ENCODE results near the gene NTF3.

NTF3 gene

DNA sequence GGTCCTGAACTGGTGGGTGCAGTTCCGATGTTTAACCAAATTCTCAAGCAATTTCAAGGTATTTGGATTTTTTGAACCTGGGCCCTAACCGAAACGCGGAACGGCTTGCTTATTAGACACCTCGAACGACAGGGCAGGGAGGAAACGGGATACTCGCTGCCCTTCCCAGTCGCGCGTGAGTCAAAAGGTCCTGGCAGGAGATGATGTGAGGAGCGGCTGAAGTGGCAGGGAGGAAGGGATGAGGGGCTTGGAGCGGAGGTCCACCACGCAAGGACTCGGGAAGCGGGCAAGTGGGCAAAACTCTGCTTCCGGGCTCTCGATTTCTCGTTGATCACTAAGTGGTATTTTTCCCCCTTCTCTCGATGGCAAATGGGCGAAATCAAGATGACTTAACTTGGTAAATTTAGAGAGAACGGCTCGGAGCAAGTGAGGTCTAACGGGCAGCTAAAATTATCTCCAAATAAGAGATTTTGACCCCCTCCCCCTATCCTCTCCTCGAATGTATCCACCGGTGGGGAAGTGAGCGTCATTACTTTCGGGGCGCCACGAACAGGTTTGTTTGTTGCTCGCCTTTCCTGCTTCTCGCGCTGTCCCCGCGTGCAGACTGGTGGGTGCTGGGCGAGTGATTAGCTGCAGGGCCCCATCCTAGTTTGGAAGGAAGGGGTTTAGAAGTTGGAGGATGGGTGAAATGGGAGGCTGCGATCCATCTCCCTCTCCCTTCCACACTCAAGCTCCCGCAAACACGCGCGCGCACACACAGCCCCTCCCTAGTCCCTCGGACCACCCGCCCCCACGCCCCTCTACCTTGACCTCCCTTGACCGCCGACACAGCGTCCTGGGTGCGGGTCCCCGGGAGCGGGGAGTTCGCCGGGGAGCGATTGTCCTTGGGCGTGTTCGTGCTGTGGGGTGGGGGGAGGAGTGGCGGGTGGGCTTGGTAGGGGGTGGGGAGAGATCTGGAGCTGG, 986 bp upstream of the NTF3 start:
- DNase-seq (ENCODE audit: low spot score): no peak

DNA sequence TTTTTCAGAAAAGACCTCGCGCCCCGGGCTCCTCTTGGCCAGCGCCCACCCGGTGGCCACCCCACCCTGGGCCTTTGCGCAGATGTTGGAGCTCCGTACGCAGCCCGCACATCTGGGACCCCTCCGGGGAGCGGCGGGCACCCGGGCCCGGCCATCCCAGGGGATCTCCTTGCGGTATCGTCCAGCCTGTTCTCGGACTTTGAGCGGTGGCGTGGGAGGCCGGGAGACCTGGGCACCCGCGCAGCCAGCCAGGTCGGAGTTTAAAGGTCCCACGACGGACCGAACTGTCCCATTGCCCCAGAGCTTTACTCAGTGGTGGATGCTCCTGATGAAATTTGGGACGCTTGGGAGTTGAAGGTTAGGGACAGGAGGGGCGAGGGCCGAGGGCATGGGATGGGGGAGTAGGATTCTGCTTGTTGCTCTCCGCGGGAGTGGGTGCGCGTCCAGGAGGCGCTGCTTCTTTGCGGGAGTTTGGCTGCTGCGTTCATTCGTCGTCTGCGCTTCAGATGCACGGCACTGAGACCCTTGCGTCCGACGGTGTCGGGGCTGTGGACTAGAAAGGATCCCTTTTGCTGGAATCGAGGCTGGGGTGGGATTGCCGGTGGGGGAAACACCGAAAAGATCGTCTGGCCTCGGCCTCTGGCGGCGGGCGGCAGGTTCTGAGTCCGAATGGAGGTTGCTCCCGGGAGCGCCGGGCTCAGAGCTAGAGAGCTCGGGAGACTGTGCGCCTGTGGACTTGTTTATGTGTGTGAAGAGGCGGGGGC, 1.4 kb downstream of the NTF3 start:
- DNase-seq (ENCODE audit: low spot score): no peak

DNA sequence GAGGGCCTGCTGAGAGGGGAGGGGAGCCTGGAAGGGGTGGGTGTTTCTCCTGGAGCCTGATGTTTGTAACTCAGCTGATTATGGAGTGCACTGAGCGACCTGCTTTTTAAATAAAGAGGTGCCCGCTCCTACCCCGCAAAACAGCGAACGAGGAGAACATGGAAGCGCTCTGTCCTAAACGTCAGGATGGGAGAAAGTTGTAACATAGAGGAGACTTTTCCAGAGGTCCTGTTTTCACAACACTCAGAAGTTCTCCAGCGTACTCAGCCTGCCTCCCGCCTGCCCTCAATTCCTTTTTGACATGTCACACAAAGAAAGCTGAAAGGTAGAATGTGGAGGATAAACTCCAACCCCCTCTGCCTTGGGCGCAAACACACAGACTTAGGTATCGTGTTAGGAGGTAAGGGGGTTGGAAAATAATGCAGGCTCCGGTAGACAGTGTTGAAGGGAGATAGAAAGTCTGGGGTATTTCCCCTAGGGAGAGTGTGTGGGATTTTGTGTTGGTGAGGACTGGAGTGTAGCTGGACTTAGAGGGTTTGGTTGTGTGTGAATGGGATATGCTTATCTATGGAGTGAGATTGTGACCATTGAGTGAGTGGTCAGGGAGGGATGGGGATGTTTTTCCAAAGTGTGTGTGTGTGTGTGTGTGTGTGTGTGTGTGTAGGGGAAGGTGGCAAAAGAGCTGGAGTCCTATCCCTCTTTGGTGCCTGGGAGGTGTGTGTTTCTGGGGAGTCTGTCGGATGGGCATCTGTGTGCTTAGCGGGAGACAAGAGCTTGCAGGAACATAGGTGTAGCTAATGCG, 2.1 kb downstream of the NTF3 start:
- DNase-seq (ENCODE audit: low spot score): peak; percentile 1

DNA sequence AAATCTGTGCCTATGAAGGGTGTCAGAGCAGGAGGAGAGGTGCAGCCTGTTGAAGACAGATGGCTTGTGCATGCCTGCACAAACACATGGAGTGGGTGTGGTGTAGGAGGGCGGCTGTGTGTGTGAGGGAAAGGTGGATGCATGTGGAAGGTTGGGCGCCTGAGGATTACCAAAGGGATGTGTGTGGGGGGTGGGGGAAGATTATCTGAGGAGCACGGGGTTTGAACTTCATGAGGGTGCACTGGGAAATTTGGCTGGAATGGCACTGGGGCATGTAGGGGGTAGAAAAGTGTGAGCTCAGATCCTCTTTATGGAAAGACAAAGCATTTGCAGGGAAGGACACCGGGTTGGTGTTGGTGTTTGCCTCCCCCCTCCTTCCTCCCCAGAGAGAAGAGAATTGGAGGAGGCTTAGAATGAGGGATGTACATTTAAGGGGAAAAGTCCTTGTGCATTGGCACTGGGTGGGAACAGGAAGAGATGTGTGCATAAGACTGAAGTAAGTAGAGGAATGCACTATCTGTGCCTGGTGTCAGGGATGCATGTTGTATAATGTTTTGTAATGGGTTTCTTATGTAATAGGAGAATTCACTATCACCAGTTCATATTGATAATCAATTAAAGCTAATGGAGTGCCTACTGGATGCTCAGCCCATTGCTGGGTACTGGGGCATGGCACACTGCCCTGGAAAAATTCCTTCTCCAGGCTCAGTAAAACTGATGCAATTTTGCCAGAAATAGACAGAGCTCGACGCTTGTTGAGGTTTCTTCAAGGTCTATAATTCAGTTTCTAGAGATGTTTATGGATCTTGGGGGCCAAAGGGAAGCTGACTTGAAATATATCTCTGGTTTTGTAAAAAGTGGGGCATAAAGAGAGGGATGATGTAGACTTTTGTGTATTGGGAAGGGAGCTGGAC, 3.0 kb downstream of the NTF3 start:
- peak; percentile 2 for DNase-seq (ENCODE audit: low spot score)

DNA sequence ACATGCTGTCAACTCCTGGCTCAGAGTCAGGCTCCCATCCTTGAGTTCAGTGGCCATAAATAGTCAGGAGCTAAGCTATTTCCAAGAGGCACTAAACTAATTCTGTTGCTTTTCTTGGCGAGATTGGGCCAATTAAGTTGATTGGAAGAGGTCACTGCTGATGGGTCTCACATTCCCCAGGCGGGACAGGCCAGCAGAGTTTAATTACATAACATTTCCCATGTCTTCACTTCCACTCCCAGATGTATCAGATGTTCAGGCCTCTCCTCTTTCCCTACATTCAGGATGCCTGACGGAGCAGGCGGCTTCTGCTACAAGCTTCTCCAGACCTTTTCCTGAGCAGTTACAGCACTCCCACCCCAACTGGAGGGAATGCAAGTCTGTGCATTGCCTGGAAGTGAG, 5.3 kb downstream of the NTF3 start:
- no peak for DNase-seq (ENCODE audit: low spot score)

DNA sequence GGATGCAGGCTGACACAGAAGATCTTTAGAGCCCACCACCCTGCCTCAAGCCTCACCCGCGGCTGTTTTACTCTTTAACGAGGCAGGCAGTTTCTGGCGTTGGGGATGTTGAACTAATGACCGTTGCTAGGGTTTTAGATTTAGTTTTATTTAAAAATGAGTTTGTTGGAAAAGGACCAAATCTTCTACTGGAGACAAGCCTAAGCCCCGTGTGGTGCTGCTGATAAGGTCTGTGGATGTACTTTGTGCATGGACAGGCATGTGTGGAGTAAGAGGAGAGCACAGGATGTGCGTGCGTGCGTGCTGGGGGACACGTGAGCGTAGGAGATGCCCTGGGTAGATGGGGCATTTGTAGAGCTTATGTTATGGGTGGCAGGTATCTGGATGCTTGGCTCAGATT, 5.7 kb downstream of the NTF3 start:
- DNase-seq (ENCODE audit: low spot score): no peak

DNA sequence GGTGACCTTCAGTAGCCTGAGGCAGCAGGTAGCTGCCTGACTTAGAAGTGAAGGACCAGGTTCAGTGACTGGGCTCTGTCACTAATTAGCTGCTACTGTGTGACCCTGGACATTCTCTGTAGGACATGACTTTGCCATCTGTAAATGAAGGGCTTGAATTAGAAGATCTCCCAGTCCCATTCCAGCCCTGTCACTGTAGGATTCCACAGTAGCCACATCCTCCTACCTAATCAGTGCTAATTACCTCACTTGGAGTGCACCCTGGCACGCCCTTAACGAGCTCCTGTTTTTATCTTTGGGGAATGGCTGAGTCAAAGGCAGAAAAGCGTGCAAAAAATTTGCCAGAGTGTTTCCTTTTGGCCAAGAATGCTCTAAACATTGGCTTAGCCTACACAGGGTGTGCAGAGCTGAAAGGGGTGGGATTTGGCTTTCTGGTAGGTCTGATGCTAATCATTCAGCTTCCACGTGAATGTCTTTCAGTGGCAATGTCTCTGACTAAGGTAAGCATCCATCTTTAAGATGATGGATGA, 6.8 kb downstream of the NTF3 start:
- DNase-seq (ENCODE audit: low spot score): no peak

DNA sequence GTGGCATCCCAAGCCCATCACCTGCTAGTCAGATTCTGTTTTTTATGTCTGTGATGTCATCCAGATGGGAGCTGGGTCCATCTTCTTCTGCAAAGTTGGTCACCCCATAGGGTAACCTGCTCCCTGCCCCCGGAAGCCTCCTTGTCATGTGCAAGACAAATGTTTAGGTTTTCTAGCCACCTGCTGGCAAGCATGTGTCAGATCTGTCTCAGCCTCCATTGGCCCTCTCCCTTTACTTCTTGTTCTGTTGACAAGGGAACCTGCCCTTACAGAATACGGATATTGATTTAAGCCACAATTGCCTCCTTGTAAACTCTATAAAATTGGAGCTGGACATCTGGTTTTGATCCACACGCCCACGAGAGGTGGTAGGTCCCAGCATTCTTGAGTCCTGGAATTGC, 7.5 kb downstream of the NTF3 start:
- no peak for DNase-seq (ENCODE audit: low spot score)

DNA sequence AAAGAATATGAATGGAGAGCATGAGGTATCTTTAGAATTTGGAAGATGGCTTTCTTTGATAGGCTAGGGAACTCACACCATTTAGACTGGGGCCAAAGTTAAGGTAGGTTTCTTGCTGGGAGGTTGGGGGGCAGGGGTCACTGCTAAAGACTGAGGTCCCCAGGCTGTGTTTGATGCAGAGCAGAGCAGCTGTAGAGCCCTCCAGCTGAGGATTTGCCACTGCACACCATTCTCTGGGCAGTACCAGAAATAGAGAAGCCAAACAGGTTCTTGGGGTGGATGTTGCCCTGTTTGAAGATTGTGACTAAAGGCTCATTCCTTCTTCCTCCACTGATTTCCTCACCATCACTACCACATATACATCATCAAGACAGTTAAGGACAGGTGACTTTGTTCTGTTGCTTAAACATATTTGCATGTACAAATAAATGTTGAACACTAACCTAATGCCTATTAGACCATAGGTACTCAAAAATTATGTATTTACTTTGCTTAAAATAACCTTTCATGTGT, 7.9 kb downstream of the NTF3 start:
- DNase-seq (ENCODE audit: low spot score): no peak

DNA sequence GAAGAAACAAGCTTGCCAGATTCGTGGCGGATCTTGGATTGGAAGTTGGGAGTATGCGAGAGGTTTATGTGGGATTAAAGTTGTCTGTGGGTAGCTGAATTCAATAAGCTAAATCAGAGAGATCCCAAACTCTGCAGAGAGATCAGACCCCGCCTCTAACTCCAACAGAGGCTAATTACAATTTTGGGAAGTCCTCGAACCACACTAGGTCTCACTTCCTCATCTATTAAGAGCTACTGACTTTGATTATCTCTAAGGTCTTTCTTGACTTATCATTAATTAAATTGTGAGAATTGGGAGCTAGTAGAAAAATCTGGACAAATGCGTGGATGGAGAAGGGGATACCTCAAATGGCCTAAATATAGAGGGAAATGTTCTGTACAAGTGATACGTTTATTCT, 9.1 kb downstream of the NTF3 start:
- peak; percentile 59 for DNase-seq (ENCODE audit: low spot score)

DNA sequence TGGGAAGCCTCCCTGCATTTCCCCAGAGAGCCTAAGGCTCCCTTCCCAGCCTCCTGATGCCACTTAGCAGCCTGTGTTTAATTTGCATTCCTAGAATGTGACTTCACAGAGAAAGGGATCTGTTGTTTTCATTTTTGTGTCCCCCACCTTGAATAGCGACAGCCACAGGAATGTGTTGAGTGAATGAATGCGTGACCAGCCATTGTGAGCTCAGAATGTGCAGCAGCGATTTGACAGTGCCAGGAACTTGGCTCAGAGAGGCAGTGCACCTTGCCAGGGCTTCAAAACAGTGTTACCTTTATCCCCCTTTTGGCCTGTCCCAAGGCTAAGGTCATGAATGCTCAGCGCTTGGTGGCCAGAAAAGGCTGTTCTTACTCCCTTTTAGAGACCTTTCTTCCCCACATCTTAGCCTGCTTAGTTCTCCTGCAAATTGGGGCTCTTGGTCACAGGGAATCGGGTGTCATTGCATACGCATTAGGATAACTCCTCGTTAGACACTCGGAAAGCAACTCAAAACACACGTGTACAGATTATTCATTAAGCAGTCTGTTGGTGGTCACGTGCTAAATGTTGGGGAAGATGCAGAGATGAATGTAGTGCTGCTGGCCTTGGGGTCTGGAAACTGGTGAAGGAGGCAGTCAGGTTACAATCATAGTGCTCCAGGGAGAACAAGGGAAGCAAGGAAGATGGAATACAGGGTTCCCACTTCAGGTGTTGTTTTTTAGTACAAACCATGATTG, 9.8 kb downstream of the NTF3 start:
- no peak for DNase-seq (ENCODE audit: low spot score)

DNA sequence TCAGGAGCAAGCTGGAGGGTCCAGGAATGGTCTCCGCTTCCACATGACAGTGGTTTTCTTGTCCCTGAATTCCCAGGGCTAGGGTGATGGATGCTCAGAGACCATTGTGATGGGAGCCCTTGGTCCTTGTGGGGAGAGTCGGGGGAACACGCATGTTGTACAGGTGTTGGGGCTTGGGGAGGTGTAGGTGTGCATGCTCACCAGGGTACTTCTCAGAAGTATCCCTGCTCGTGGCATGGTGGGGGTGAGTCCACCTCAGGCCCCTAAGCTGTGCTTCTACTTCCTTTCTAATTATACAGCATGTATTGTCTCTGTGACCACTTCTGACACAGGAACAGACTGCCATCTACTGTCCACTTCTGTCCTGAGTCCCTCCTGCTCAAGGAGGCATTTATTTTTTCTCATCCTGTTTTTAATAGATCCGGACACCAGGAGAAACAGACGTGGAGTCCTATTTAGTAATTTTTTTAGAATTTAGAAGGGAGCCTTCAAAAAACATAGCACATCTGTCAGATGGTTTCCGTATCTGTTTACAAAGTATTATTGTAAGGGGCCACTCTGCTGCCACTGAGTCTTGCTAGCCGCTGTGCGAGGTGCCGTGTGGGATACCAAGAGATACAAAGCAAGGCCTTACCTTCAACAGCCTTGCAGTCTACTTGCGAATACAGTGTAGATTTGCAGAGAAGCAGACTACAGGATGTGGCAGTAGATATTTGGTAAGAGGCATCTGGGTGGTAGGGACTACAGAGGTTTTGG, 10.5 kb downstream of the NTF3 start:
- DNase-seq (ENCODE audit: low spot score): no peak

DNA sequence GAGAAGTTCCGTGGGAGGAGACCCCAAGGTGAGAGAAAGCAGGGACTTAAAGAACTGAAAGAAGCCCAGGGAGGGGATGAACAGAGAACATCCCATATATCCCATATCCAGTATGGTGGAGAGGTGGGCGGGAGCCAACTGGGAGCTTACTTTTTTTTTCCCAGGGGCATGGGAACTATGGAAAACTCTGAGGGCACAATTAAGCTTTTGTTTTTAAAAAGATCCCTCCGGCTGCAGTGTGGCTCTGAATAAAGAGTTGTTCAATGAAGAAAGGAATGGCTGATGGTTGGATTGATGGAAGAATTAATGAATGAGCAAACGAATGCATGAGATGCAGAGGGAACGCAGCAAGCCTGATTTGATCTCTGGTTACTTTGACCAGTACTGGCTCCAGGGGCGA, 12.6 kb downstream of the NTF3 start:
- no peak for DNase-seq (ENCODE audit: low spot score)

DNA sequence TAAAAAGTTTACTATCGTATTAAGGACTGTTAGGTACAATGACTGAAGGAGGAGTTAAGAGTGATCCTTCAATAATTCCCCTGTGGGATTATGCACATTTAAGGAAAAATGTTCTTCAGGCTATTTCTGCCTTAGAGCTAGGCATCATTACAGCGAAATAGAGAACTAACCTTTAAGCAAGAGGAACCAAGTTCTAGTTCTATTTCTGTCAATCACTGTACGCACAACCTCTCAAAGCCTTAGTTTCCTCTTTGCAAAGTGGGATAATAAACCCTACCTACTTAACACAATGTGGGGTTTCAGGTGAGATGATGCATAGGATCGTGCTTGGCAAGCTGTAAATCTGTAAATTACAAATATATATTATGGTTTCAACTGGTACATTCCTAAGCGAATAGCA, 15.4 kb downstream of the NTF3 start:
- DNase-seq (ENCODE audit: low spot score): no peak

DNA sequence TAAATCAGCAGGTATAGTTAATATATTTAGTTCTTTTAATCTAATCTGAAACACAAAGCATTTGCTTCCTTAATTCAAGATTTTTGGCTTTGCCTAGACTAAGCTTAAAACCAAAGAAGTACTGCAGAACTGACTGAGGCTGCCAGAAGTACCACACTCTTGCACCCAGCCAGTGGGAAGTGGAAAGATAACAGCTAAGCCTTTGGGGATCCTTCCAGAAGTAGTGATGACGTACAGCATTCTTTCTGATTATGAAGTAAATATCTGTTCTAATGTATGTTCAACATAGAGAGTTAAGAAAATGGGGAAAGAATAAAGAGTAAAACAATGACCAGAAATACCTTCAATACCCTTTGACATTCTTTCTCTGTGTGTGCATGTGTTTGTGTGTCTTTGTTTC, 19.3 kb downstream of the NTF3 start:
- no peak for DNase-seq (ENCODE audit: low spot score)

DNA sequence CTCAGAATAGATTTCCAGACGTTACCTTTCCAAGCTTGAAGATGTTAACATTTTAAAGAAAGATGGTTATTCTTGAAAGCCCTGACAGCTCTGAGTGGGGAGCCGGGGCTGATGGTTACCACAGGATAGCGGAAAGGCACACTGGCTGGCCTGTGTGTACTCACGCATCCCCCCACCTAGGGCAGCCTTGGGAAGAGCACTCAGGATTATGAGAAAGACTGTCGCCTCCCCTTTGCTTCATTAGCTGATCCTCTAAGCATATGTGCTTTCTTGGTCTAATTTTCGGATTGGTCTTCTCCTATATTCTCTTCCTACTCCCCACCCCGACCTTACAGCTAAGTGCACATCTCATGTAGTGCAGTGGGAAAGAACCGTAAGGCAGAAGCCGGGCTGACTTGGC, 20.7 kb downstream of the NTF3 start:
- no peak for DNase-seq (ENCODE audit: low spot score)

DNA sequence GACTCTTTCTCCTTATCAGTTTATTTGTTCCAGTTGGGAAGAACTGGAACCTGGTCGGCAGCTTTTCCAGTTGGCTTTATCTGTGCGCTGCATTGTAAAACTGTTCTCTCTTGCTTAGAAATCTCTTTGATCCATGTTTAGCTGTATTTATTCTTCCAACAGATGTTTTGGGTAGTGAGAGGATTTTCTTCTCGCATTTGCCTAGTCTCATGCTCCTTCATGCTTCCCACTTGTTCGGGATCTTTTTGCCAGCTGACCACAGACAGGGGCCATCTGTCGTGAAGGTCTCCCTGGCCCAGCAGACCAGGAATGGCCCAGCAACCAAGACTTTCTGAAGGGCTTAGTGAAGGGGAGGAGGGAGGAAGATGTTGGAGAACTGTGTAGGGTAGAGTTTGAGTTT, 21.6 kb downstream of the NTF3 start:
- DNase-seq (ENCODE audit: low spot score): no peak

DNA sequence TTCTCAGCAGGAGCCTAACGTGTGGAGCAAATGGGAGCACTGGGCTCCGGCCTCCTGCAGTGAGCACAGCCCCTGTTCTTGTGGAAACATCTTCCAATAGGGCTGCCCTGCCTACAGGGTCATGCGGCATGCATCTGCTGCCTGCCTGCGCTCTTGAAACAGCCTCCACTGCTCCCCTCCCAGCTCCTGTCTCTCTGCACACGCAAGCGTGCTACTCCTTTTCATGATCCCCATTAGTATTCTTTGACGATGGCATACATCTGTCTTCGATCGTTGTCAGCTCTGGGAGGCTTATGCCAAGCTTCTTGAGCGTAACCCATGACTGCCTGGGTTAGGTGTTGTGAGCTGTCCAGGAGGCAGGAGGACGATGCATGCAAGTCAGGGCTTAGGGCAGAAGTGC, 23.1 kb downstream of the NTF3 start:
- no peak for DNase-seq (ENCODE audit: low spot score)

DNA sequence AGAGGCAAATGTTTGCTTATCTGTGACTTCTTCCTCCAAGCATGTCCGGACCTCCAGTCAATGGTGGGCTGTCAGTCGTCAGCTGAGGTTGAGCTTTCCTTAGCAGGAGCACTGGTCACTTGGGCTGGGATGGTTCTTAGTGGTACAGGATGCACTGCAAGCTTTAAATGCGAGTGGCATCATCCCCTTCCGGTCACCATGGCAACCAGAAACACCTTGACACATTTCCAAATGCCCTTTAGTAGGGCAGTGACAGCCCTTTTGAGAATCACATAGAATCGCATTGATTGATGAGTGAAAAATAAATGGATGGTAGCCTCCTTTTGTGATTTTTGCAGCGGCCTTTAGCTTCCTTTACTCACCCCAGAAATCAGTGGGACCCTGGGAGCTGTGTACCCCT, 24.1 kb downstream of the NTF3 start:
- DNase-seq (ENCODE audit: low spot score): no peak
